HCT116 (cell line): ENCODE results near the gene UBAP2L. TPM values are rescaled to one million over a fixed set of nuclear protein-coding genes. Genes with fewer than 3 reads are reported as not detected.

Source experiments
- ATAC-seq: fragments of 200-7000 bp; cut with Tn5 transposase; 2 replicates; pipeline ENCODE4 v1.9.1; 2020; ENCODE audit warnings: mild to moderate bottlenecking, moderate library complexity
- BruUV-seq: library from RNA; stranded (reverse); fragments of 400-500 nt; replicated peaks from 2 replicates; lab custom pipeline; 2021; lab: Mats Ljungman, UMichigan
- CTCF ChIA-PET: fragments of 300-600 bp; sonication (Branson Sonifier 250); formaldehyde crosslinking; loops from one replicate; lab custom pipeline; 2021; ENCODE audit warnings: antibody characterized with exemption; lab: Charles Lee
- POLR2A ChIA-PET: fragments of 300-600, 350-600 bp; sonication (Branson Sonifier 250); formaldehyde crosslinking; loops from one replicate; lab custom pipeline; 2021; ENCODE audit warnings: antibody characterized with exemption; lab: Charles Lee
- RAD21 ChIA-PET, 2 experiments: fragments of 300-600 bp; sonication (Branson Sonifier 250); formaldehyde crosslinking; loops; one replicate each; lab custom pipeline; 2023; ENCODE audit warnings: low total read pairs in 2 of 2; ENCODE audit not compliant: uncharacterized antibody in 2 of 2, unreplicated experiment in 2 of 2, low non-redundant PET in 1 of 2; lab: Charles Lee
- DNase-seq: peaks from one replicate; pipeline ENCODE4 v3.0.0-alpha.2; 2010; ENCODE audit warnings: low read depth, low spot score
- H2AFZ ChIP-seq: fragments of 200-600 bp; shearing (Covaris generic), sonication (generic); 2 replicates; pipeline ENCODE4 v1.6.1; 2017; ENCODE audit warnings: low read depth, mixed run types, mixed read lengths, antibody characterized with exemption, low read length; ENCODE audit not compliant: poor library complexity, severe bottlenecking
- H3K27ac ChIP-seq: 2 replicates; pipeline ENCODE4 v1.5.1; 2012; ENCODE audit warnings: low read depth, low read length
- H3K27me3 ChIP-seq: fragments of 200-600 bp; sonication (generic); 2 replicates; pipeline ENCODE4 v1.6.1; 2016; ENCODE audit warnings: mixed run types, low read length, mixed read lengths; ENCODE audit not compliant: insufficient read depth
- H3K36me3 ChIP-seq, 2 experiments: fragments of 200-500 bp in 1 of 2; fragments of 200-600 bp in 1 of 2; sonication (Bioruptor generic) in 1 of 2; sonication (generic) in 1 of 2; 2 replicates each; pipeline versions ENCODE4 v1.5.1 to v1.6.1; 2014 to 2016; ENCODE audit warnings: low read length in 2 of 2, inconsistent platforms in 1 of 2, mixed read lengths in 1 of 2, mixed run types in 1 of 2; ENCODE audit not compliant: insufficient read depth in 2 of 2, control insufficient read depth in 1 of 2
- H3K4me1 ChIP-seq, 2 experiments: fragments of 200-600 bp in 1 of 2; sonication (generic) in 1 of 2; 2 replicates each; pipeline versions ENCODE4 v1.5.1 to v1.6.1; 2012 to 2017; ENCODE audit warnings: low read length in 2 of 2, inconsistent platforms in 1 of 2, mild to moderate bottlenecking in 1 of 2, mixed read lengths in 1 of 2, mixed run types in 1 of 2, moderate library complexity in 1 of 2; ENCODE audit not compliant: insufficient read depth in 2 of 2, control insufficient read depth in 1 of 2
- H3K4me2 ChIP-seq: fragments of 200-600 bp; sonication (generic); 2 replicates; pipeline ENCODE4 v1.6.1; 2017; ENCODE audit warnings: mixed run types, low read length, mixed read lengths
- H3K4me3 ChIP-seq, 2 experiments: fragments of 200-600 bp in 1 of 2; sonication (generic) in 1 of 2; replicated peaks in 1 of 2; 2 replicates each; pipeline ENCODE4 v1.5.1; 2011 to 2016; ENCODE audit warnings: low read length in 2 of 2, control low read depth in 1 of 2, low read depth in 1 of 2, mild to moderate bottlenecking in 1 of 2, mixed read lengths in 1 of 2, mixed run types in 1 of 2
- H3K79me2 ChIP-seq: fragments of 200-600 bp; sonication (generic); 2 replicates; pipeline ENCODE4 v1.6.1; 2017; ENCODE audit warnings: mild to moderate bottlenecking, mixed run types, low read length, moderate library complexity, mixed read lengths; ENCODE audit not compliant: insufficient read depth
- H3K9ac ChIP-seq: fragments of 200-600 bp; sonication (generic); 2 replicates; pipeline ENCODE4 v1.6.1; 2016; ENCODE audit warnings: low read length, mixed read lengths
- H3K9me2 ChIP-seq: fragments of 200-600 bp; sonication (generic), shearing (Covaris generic); 2 replicates; pipeline ENCODE4 v1.6.1; 2017; ENCODE audit warnings: mixed run types, mild to moderate bottlenecking, moderate library complexity; ENCODE audit not compliant: insufficient read depth
- H3K9me3 ChIP-seq, 2 experiments: fragments of 200-500 bp in 1 of 2; fragments of 200-600 bp in 1 of 2; sonication (Bioruptor generic) in 1 of 2; sonication (generic) in 1 of 2; 2 replicates each; pipeline ENCODE4 v1.6.1; 2014 to 2017; ENCODE audit warnings: low read length in 2 of 2, mixed read lengths in 2 of 2, inconsistent platforms in 1 of 2, low read depth in 1 of 2, mild to moderate bottlenecking in 1 of 2, mixed run types in 1 of 2, moderate library complexity in 1 of 2; ENCODE audit not compliant: control insufficient read depth in 1 of 2, insufficient read depth in 1 of 2
- H4K20me1 ChIP-seq: fragments of 200-600 bp; sonication (generic), shearing (Covaris generic); 2 replicates; pipeline ENCODE4 v1.6.1; 2017; ENCODE audit warnings: mixed run types, mild to moderate bottlenecking, moderate library complexity; ENCODE audit not compliant: insufficient read depth
- CTCF ChIP-seq, 3 experiments: fragments of 200-600 bp in 1 of 3; sonication (generic) in 1 of 3; IDR thresholded peaks in 2 of 3; conservative IDR thresholded peaks in 1 of 3; 2 replicates each; pipeline ENCODE4 v1.5.1; 2012 to 2017; ENCODE audit warnings: low read depth in 2 of 3, low read length in 2 of 3, antibody characterized with exemption in 1 of 3, borderline replicate concordance in 1 of 3, control low read depth in 1 of 3, mild to moderate bottlenecking in 1 of 3, mixed read lengths in 1 of 3, mixed run types in 1 of 3, moderate library complexity in 1 of 3; ENCODE audit not compliant: insufficient read depth in 1 of 3
- EGR1 ChIP-seq: IDR thresholded peaks from 2 replicates; pipeline ENCODE4 v1.6.1; 2012; ENCODE audit warnings: low read depth
- ELF1 ChIP-seq: IDR thresholded peaks from 2 replicates; pipeline ENCODE4 v1.6.1; 2012; ENCODE audit warnings: low read depth, borderline replicate concordance
- EZH2 ChIP-seq: fragments of 200-600 bp; sonication (generic); IDR thresholded peaks from 2 replicates; pipeline ENCODE4 v1.6.1; 2017; ENCODE audit warnings: antibody characterized with exemption, mixed run types
- JUND ChIP-seq: IDR thresholded peaks from 2 replicates; pipeline ENCODE4 v1.6.1; 2012
- POLR2A ChIP-seq: IDR thresholded peaks from 2 replicates; pipeline ENCODE4 v1.7.0; 2011; ENCODE audit warnings: borderline replicate concordance; ENCODE audit not compliant: insufficient read depth, insufficient read length; ENCODE audit errors: extremely low read depth
- POLR2AphosphoS5 ChIP-seq: IDR thresholded peaks from 2 replicates; pipeline ENCODE4 v1.6.1; 2011; ENCODE audit warnings: mild to moderate bottlenecking, low read depth, low read length, moderate library complexity
- RAD21 ChIP-seq: IDR thresholded peaks from 2 replicates; pipeline ENCODE4 v1.6.1; 2012; ENCODE audit warnings: low read depth, mild to moderate bottlenecking
- REST ChIP-seq: IDR thresholded peaks from 2 replicates; pipeline ENCODE4 v1.6.1; 2012; ENCODE audit warnings: low read depth
- SP1 ChIP-seq: IDR thresholded peaks from 2 replicates; pipeline ENCODE4 v1.6.1; 2012; ENCODE audit warnings: low read depth
- YY1 ChIP-seq: IDR thresholded peaks from 2 replicates; pipeline ENCODE4 v1.6.1; 2011; ENCODE audit warnings: low read length, low read depth, moderate library complexity, mild to moderate bottlenecking; ENCODE audit not compliant: insufficient replicate concordance; ENCODE audit errors: extremely low read depth
- ZNF274 ChIP-seq: fragments of 200-500 bp; sonication (Bioruptor generic); IDR thresholded peaks from 2 replicates; pipeline ENCODE4 v1.6.1; 2014; ENCODE audit warnings: mild to moderate bottlenecking, low read depth, low read length, inconsistent platforms
- intact Hi-C: fragments of 100-400 bp; cut with micrococcal nuclease; formaldehyde crosslinking; loops from 2 replicates; pipeline ENCODE4 v1.10.0; 2022
- total RNA-seq: library from RNA; stranded (reverse); gene quantifications from one replicate; pipeline ENCODE4 v1.2.1, GENCODE V29; 2021; ENCODE audit not compliant: unreplicated experiment

Gene UBAP2L
- total RNA-seq, 1 experiment from 2014 or later: 189 TPM

- H3K79me2 ChIP-seq: peaks cover 91% of the 10 kb centered on the region
- no peak overlapping the region for H3K27ac ChIP-seq
- intact Hi-C loops: no loop called here
- H3K9me2 ChIP-seq: no peaks in the 10 kb centered on the region
- no peak overlapping the region for H3K4me3 ChIP-seq
- H4K20me1 ChIP-seq: peaks cover 51% of the 10 kb centered on the region; the same call in 1 of the 2 replicates
- H3K4me1 ChIP-seq: peaks cover 11 to 28% of the 10 kb centered on the region in 2 experiments
- H3K9me3 ChIP-seq: no peaks in the 10 kb centered on the region
- POLR2A ChIA-PET: no interaction called here
- TF ChIP-seq POLR2AphosphoS5 (no peak), ZNF274 (no peak), JUND (no peak), RAD21 (no peak), EGR1 (no peak), POLR2A (no peak), YY1 (no peak), SP1 (no peak), REST (no peak), EZH2 (no peak), CTCF (IDR thresholded peaks at IDR 0.05 in 2 of 3, conservative IDR thresholded peaks at IDR 0.05 in 1 of 3; ENCODE audit: borderline replicate concordance in 1 of 3, insufficient read depth in 1 of 3, low read depth in 2 of 3, low read length in 2 of 3) (no peak), ELF1 (no peak)
- BruUV-seq: no TSS peak
- RAD21 ChIA-PET: no interaction called here
- no peaks in the 10 kb centered on the region for H3K27me3 ChIP-seq
- CTCF ChIA-PET: no interaction called here
- H2AFZ ChIP-seq: no peak overlapping the region
- H3K9ac ChIP-seq: no peak overlapping the region
- H3K4me2 ChIP-seq: no peak overlapping the region
- H3K36me3 ChIP-seq: peaks cover 28 to 49% of the 10 kb centered on the region in 2 experiments
- no peak for ATAC-seq
- DNase-seq: no peak
These were observed 42.7 kb upstream of the UBAP2L start for GRCh38 chr1:154178013-154178412.
